GM23248 (cell line): ENCODE data around the gene ATP6V0A1. TPM values are rescaled to one million over a fixed set of nuclear protein-coding genes. Genes with fewer than 3 reads are reported as not detected.

ENCODE experiments used
- DNase-seq: peaks from one replicate; pipeline ENCODE4 v3.0.0-alpha.2; 2015
- H2AFZ ChIP-seq: fragments of 200-600 bp; sonication (generic); 2 replicates; pipeline ENCODE4 v1.6.1; 2016; ENCODE audit warnings: antibody characterized with exemption
- H3F3A ChIP-seq: fragments of 200-600 bp; sonication (generic); 2 replicates; pipeline ENCODE4 v1.6.1; 2016; ENCODE audit warnings: mild to moderate bottlenecking, antibody characterized with exemption, mixed run types; ENCODE audit not compliant: insufficient read depth
- H3K27ac ChIP-seq: fragments of 200-600 bp; sonication (generic); 2 replicates; pipeline ENCODE4 v1.5.1; 2016; ENCODE audit warnings: mild to moderate bottlenecking
- H3K27me3 ChIP-seq: fragments of 200-600 bp; sonication (generic); replicated peaks from 2 replicates; pipeline ENCODE4 v1.6.1; 2016; ENCODE audit warnings: mild to moderate bottlenecking; ENCODE audit not compliant: insufficient read depth
- H3K36me3 ChIP-seq: fragments of 200-600 bp; sonication (generic); 2 replicates; pipeline ENCODE4 v1.6.1; 2016; ENCODE audit warnings: low read depth, mild to moderate bottlenecking
- H3K4me1 ChIP-seq: fragments of 200-600 bp; sonication (generic); 2 replicates; pipeline ENCODE4 v1.6.1; 2016; ENCODE audit warnings: mild to moderate bottlenecking; ENCODE audit not compliant: insufficient read depth
- H3K4me2 ChIP-seq: fragments of 200-600 bp; sonication (generic); one replicate; pipeline ENCODE4 v1.6.1; 2016; ENCODE audit warnings: mild to moderate bottlenecking; ENCODE audit not compliant: unreplicated experiment
- H3K4me3 ChIP-seq: fragments of 200-600 bp; sonication (generic); 2 replicates; pipeline ENCODE4 v1.5.1; 2016; ENCODE audit warnings: mild to moderate bottlenecking
- H3K79me2 ChIP-seq: fragments of 200-600 bp; sonication (generic); 2 replicates; pipeline ENCODE4 v1.6.1; 2016; ENCODE audit warnings: mild to moderate bottlenecking; ENCODE audit not compliant: insufficient read depth
- H3K9ac ChIP-seq: fragments of 200-600 bp; sonication (generic); 2 replicates; pipeline ENCODE4 v1.6.1; 2016; ENCODE audit warnings: mild to moderate bottlenecking
- H3K9me2 ChIP-seq: fragments of 200-600 bp; sonication (generic); 2 replicates; pipeline ENCODE4 v1.6.1; 2016; ENCODE audit warnings: mixed run types, mild to moderate bottlenecking, moderate library complexity; ENCODE audit not compliant: insufficient read depth
- H3K9me3 ChIP-seq: fragments of 200-600 bp; sonication (generic); one replicate; pipeline ENCODE4 v1.6.1; 2017; ENCODE audit warnings: low read depth
- H4K20me1 ChIP-seq: fragments of 200-600 bp; sonication (generic); 2 replicates; pipeline ENCODE4 v1.6.0; 2016; ENCODE audit not compliant: insufficient read depth
- EZH2 ChIP-seq: fragments of 200-600 bp; sonication (generic); IDR thresholded peaks from 2 replicates; pipeline ENCODE4 v1.6.1; 2018; ENCODE audit warnings: antibody characterized with exemption, mild to moderate bottlenecking; ENCODE audit not compliant: insufficient read depth, poor library complexity, severe bottlenecking
- EZH2phosphoT487 ChIP-seq: fragments of 200-600 bp; sonication (generic); IDR thresholded peaks from 2 replicates; pipeline ENCODE4 v1.6.1; 2018; ENCODE audit warnings: antibody characterized with exemption, moderate library complexity, mild to moderate bottlenecking, low read depth; ENCODE audit not compliant: insufficient read depth
- WGBS, 2 experiments: methylation state at CpG; one replicate each; pipeline ENCODE4 v1.1.6; 2015 to 2017; ENCODE audit warnings: low lambda C conversion rate in 2 of 2, low coverage in 1 of 2; ENCODE audit errors: missing lambda C conversion rate in 2 of 2; 5-methylcytosine and 5-hydroxymethylcytosine counted together
- in situ Hi-C: fragments of 300-500 bp; cut with MboI; formaldehyde crosslinking; loops from 2 replicates; pipeline ENCODE4 v1.15.0; 2020
- polyA plus RNA-seq: library from polyadenylated mRNA; unstranded; fragments of >200 nt; fragmentation: Nextera tagmentation; extraction: Ambion mirVana; gene quantifications from 2 replicates; pipeline ENCODE4 v1.2.1, GENCODE V29; 2016
- total RNA-seq: library from RNA; depleted of rRNA; stranded (reverse); fragments of >200 nt; shearing (Covaris generic); gene quantifications from 2 replicates; pipeline ENCODE4 v1.2.3, GENCODE V29; 2014

ATP6V0A1 gene
- total and polyA plus RNA-seq, 2 experiments from 2014 or later: 15.3 to 26.0 TPM

- no peak overlapping the region for H3K4me2 ChIP-seq
- in situ Hi-C loops: no loop called here
- H3K27ac ChIP-seq: no peak overlapping the region
- H3K79me2 ChIP-seq: no peaks in the 10 kb centered on the region
- H3K9me3 ChIP-seq: no peaks in the 10 kb centered on the region
- no peaks in the 10 kb centered on the region for H3F3A ChIP-seq
- no peaks in the 10 kb centered on the region for H3K9me2 ChIP-seq
- no peaks in the 10 kb centered on the region for H3K27me3 ChIP-seq
- no peak for DNase-seq
- peaks cover 46% of the 10 kb centered on the region for H3K36me3 ChIP-seq
- H4K20me1 ChIP-seq: no peaks in the 10 kb centered on the region
- no peak overlapping the region for H2AFZ ChIP-seq
- H3K4me1 ChIP-seq: no peaks in the 10 kb centered on the region
- TF ChIP-seq EZH2 (no peak), EZH2phosphoT487 (no peak)
- WGBS, 2 experiments: 98% methylated on average over 4 of the region's 4 CpGs
- H3K9ac ChIP-seq: no peak overlapping the region
- no peak overlapping the region for H3K4me3 ChIP-seq
Measured at GRCh38 chr17:42498828-42499227, 40.1 kb downstream of the ATP6V0A1 start.

GRCh38 chr17:42502091-42502490 is 43.4 kb downstream of the ATP6V0A1 start:
- H3K27me3 ChIP-seq: no peaks in the 10 kb centered on the region
- no peak overlapping the region for H3K4me3 ChIP-seq
- no peak for TF ChIP-seq EZH2
- TF ChIP-seq EZH2phosphoT487: no peak
- no peaks in the 10 kb centered on the region for H3K4me1 ChIP-seq
- DNase-seq: no peak
- no peaks in the 10 kb centered on the region for H3K79me2 ChIP-seq
- no peaks in the 10 kb centered on the region for H3K9me3 ChIP-seq
- H3F3A ChIP-seq: no peaks in the 10 kb centered on the region
- no peak overlapping the region for H2AFZ ChIP-seq
- no peak overlapping the region for H3K27ac ChIP-seq
- H4K20me1 ChIP-seq: no peaks in the 10 kb centered on the region
- in situ Hi-C loops: no loop called here
- H3K9me2 ChIP-seq: no peaks in the 10 kb centered on the region
- 94 to 97% methylated on average over 5 of the region's 5 CpGs for WGBS, 2 experiments
- H3K4me2 ChIP-seq: no peak overlapping the region
- H3K9ac ChIP-seq: no peak overlapping the region
- H3K36me3 ChIP-seq: peaks cover 37% of the 10 kb centered on the region

GRCh38 chr17:42502926-42503325 is 44.2 kb downstream of the ATP6V0A1 start:
- H3K9ac ChIP-seq: no peak overlapping the region
- no peak for DNase-seq
- H3K9me2 ChIP-seq: no peaks in the 10 kb centered on the region
- no peak for TF ChIP-seq EZH2
- no peak for TF ChIP-seq EZH2phosphoT487
- H3K4me3 ChIP-seq: no peak overlapping the region
- H3F3A ChIP-seq: no peaks in the 10 kb centered on the region
- H3K9me3 ChIP-seq: no peaks in the 10 kb centered on the region
- 90 to 92% methylated on average over 1 of the region's 1 CpG for WGBS, 2 experiments
- H3K4me1 ChIP-seq: no peaks in the 10 kb centered on the region
- H4K20me1 ChIP-seq: no peaks in the 10 kb centered on the region
- H2AFZ ChIP-seq: no peak overlapping the region
- H3K27ac ChIP-seq: no peak overlapping the region
- in situ Hi-C loops: no loop called here
- peaks cover 41% of the 10 kb centered on the region for H3K36me3 ChIP-seq
- H3K4me2 ChIP-seq: no peak overlapping the region
- H3K27me3 ChIP-seq: no peaks in the 10 kb centered on the region
- H3K79me2 ChIP-seq: no peaks in the 10 kb centered on the region

GRCh38 chr17:42507671-42508070 is 49.0 kb downstream of the ATP6V0A1 start:
- no peak for TF ChIP-seq EZH2
- TF ChIP-seq EZH2phosphoT487: no peak
- Histone ChIP-seq H3K4me1 (no peaks in the 10 kb centered on the region), H3K4me2 (no peak overlapping the region), H3K9ac (no peak overlapping the region), H3K4me3 (no peak overlapping the region), H2AFZ (no peak overlapping the region), H3K9me3 (no peaks in the 10 kb centered on the region), H3K9me2 (no peaks in the 10 kb centered on the region), H3K27ac (no peak overlapping the region), H3F3A (no peaks in the 10 kb centered on the region), H3K79me2 (no peaks in the 10 kb centered on the region), H3K36me3 (peaks cover 25% of the 10 kb centered on the region), H4K20me1 (no peaks in the 10 kb centered on the region), H3K27me3 (no peaks in the 10 kb centered on the region)
- WGBS, 2 experiments: 90% methylated on average over 4 of the region's 4 CpGs
- in situ Hi-C loops: no loop called here
- DNase-seq: no peak
